Measurements from ENCODE around the gene SBF2. TPM values are rescaled to one million over a fixed set of nuclear protein-coding genes. Genes with fewer than 3 reads are reported as not detected.
A peak's percentile ranks its signal among the peaks of the same experiment; 100 is the strongest.

SBF2 gene
- total and polyA plus RNA-seq, 5 donors, result 10.8 to 32.2 (median 22.3) TPM

- H3K4me3 ChIP-seq (ENCODE audit: low read length), result no peak overlapping the region
- ATAC-seq, result no peak
- intact Hi-C loops (cut with DNase I), result loop anchor here in 1 of 4 donors (2.0 kb wide), 1 partner anchor 33 kb away; no protein-coding TSS in a partner anchor
Measured at GRCh38 chr11:10211470-10211869, 82.5 kb downstream of the SBF2 start.

DNA sequence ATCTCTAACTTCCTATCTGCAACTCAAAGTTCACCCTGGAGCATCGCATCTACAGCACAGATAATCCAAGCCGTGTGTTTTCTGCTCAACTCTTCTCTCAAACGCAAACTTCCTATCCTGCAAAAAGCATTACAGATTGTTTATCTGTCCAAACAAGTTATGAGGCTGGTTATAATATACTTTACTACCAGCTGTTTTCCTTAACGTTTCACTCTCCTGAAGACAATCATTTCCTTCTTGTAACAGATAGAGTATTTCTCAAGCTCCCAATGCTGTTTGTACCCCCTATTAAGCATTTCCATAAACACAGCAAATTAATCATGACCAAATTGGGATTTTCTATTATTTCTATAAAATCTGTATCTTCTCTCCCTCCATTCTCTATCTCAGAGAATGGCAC lies 84.7 kb downstream of the SBF2 start:
- WGBS, result 69% methylated on average over 4 of the region's 4 CpGs
- Histone ChIP-seq H3K9me3 (ENCODE audit: control insufficient read depth, low read length) (no peaks in the 10 kb centered on the region), H3K4me3 (ENCODE audit: low read length) (no peak overlapping the region), H3K4me1 (ENCODE audit: control insufficient read depth, insufficient read depth, low read length) (no peaks in the 10 kb centered on the region), H3K27me3 (ENCODE audit: control insufficient read depth, insufficient read depth) (no peaks in the 10 kb centered on the region), H3K27ac (ENCODE audit: low read length) (no peak overlapping the region)
- no peak for DNase-seq
- intact Hi-C loops (cut with DNase I), result loop anchor here in 2 of 4 donors (5.0 kb wide), 1 partner anchor 98 kb away; the partner anchor contains the start of gene ADM (in 2 of the 2)
- ATAC-seq, result no peak

More at GRCh38 chr11:10211470-10211869, 82.5 kb downstream of the SBF2 start:
- Histone ChIP-seq H3K9me3 (ENCODE audit: control insufficient read depth, low read length) (no peaks in the 10 kb centered on the region), H3K27me3 (ENCODE audit: control insufficient read depth, insufficient read depth) (no peaks in the 10 kb centered on the region), H3K4me1 (ENCODE audit: control insufficient read depth, insufficient read depth, low read length) (no peaks in the 10 kb centered on the region), H3K27ac (ENCODE audit: low read length) (no peak overlapping the region)
- no peak for DNase-seq
- WGBS, result 75% methylated on average over 3 of the region's 3 CpGs

- WGBS, result 18% methylated on average over 4 of the region's 4 CpGs
- H3K9me3 ChIP-seq (ENCODE audit: control insufficient read depth, low read length), result no peaks in the 10 kb centered on the region
- DNase-seq (no peak), ATAC-seq (peak in 1 of 2 donors; percentile 53)
- H3K4me1 ChIP-seq (ENCODE audit: control insufficient read depth, insufficient read depth, low read length), result no peaks in the 10 kb centered on the region
- no peak overlapping the region for H3K27ac ChIP-seq (ENCODE audit: low read length)
- H3K4me3 ChIP-seq (ENCODE audit: low read length), result no peak overlapping the region
- intact Hi-C loops (cut with DNase I), result loop anchor here in 2 of 4 donors (5.0 kb wide), 1 partner anchor 99 kb away; the partner anchor contains the start of gene ADM (in 2 of the 2)
- H3K27me3 ChIP-seq (ENCODE audit: control insufficient read depth, insufficient read depth), result no peaks in the 10 kb centered on the region
Measured at GRCh38 chr11:10208131-10208575, 85.9 kb downstream of the SBF2 start.

DNA sequence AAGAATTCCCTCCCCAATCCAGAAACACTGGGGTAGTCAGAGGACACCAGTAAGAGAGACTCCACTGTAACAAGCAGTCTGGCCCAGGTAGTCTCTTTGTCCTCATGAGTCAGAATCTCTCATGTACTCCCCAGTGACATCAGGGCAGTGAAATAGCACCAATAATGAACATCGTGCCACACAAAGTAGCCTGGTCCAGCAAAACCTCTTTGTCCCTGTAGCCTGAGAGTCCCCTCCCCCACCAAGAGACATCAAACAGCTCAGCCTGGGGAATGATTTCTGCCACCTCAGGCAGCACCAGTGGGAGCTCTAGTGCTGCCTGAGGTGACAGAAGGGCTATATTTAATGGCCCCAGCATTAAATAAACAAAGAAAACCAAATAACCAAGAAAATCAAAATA lies 88.1 kb downstream of the SBF2 start:
- Histone ChIP-seq H3K27ac (ENCODE audit: low read length) (no peak overlapping the region), H3K4me3 (ENCODE audit: low read length) (no peak overlapping the region), H3K27me3 (ENCODE audit: control insufficient read depth, insufficient read depth) (no peaks in the 10 kb centered on the region), H3K9me3 (ENCODE audit: control insufficient read depth, low read length) (no peaks in the 10 kb centered on the region), H3K4me1 (ENCODE audit: control insufficient read depth, insufficient read depth, low read length) (no peaks in the 10 kb centered on the region)
- ATAC-seq, result peak; percentile 33 to 53
- DNase-seq, result no peak
- intact Hi-C loops (cut with DNase I), result loop anchor here in 2 of 4 donors (5.0 kb wide), 1 partner anchor 101 kb away; the partner anchor contains the start of gene ADM (in 2 of the 2)
- WGBS, result 59% methylated on average over 1 of the region's 1 CpG

DNA sequence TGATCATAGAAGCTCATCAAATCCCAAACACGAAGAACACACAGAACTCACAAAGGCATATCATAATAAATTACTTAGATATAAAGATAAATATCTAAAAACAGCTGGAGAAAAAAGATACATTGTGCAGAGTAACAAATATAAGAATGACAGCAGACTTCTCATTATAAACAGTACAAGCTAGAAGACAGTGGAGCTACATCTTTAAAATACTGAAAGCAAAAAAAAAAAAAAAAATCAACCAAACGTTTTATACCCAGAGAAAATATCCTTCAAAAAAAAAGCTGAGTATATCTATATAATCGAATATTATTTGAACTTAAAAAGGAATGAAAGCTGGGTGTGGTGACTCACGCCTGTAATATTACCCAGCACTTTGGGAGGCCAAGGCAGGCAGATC lies 90.0 kb downstream of the SBF2 start:
- no peaks in the 10 kb centered on the region for H3K27me3 ChIP-seq (ENCODE audit: control insufficient read depth, insufficient read depth)
- H3K9me3 ChIP-seq (ENCODE audit: control insufficient read depth, low read length), result no peaks in the 10 kb centered on the region
- WGBS, result 93% methylated on average over 4 of the region's 4 CpGs
- ATAC-seq, result no peak
- H3K4me3 ChIP-seq (ENCODE audit: low read length), result no peak overlapping the region
- no peak for DNase-seq
- intact Hi-C loops (cut with DNase I), result no loop called here
- no peaks in the 10 kb centered on the region for H3K4me1 ChIP-seq (ENCODE audit: control insufficient read depth, insufficient read depth, low read length)
- H3K27ac ChIP-seq (ENCODE audit: low read length), result no peak overlapping the region

- WGBS, result 75% methylated on average over 1 of the region's 1 CpG
- ATAC-seq (no peak), DNase-seq (no peak)
- H3K27me3 ChIP-seq (ENCODE audit: control insufficient read depth, insufficient read depth), result no peaks in the 10 kb centered on the region
- H3K27ac ChIP-seq (ENCODE audit: low read length), result no peak overlapping the region
- H3K4me1 ChIP-seq (ENCODE audit: control insufficient read depth, insufficient read depth, low read length), result no peaks in the 10 kb centered on the region
- intact Hi-C loops (cut with DNase I), result no loop called here
- H3K9me3 ChIP-seq (ENCODE audit: control insufficient read depth, low read length), result no peaks in the 10 kb centered on the region
- H3K4me3 ChIP-seq (ENCODE audit: low read length), result no peak overlapping the region
Measured at GRCh38 chr11:10201343-10201742, 92.7 kb downstream of the SBF2 start.

GRCh38 chr11:10197091-10197490 lies 96.9 kb downstream of the SBF2 start:
- Histone ChIP-seq H3K4me1 (ENCODE audit: control insufficient read depth, insufficient read depth, low read length) (no peaks in the 10 kb centered on the region), H3K27me3 (ENCODE audit: control insufficient read depth, insufficient read depth) (no peaks in the 10 kb centered on the region), H3K27ac (ENCODE audit: low read length) (no peak overlapping the region), H3K9me3 (ENCODE audit: control insufficient read depth, low read length) (no peaks in the 10 kb centered on the region), H3K4me3 (ENCODE audit: low read length) (no peak overlapping the region)
- intact Hi-C loops (cut with DNase I), result no loop called here
- ATAC-seq (no peak), DNase-seq (no peak)
- WGBS, result 97% methylated on average over 2 of the region's 2 CpGs

GRCh38 chr11:10192036-10192435 lies 102.0 kb downstream of the SBF2 start:
- 93% methylated on average over 2 of the region's 2 CpGs for WGBS
- intact Hi-C loops (cut with DNase I), result no loop called here
- no peak overlapping the region for H3K4me3 ChIP-seq (ENCODE audit: low read length)
- DNase-seq (no peak), ATAC-seq (no peak)
- no peaks in the 10 kb centered on the region for H3K9me3 ChIP-seq (ENCODE audit: control insufficient read depth, low read length)
- no peaks in the 10 kb centered on the region for H3K4me1 ChIP-seq (ENCODE audit: control insufficient read depth, insufficient read depth, low read length)
- no peak overlapping the region for H3K27ac ChIP-seq (ENCODE audit: low read length)
- no peaks in the 10 kb centered on the region for H3K27me3 ChIP-seq (ENCODE audit: control insufficient read depth, insufficient read depth)

- DNase-seq, result no peak
- H3K4me1 ChIP-seq (ENCODE audit: control insufficient read depth, insufficient read depth, low read length), result no peaks in the 10 kb centered on the region
Measured at GRCh38 chr11:10181811-10182210, 112.2 kb downstream of the SBF2 start.

GRCh38 chr11:10164621-10165020 lies 129.4 kb downstream of the SBF2 start:
- peaks cover 4% of the 10 kb centered on the region for H3K4me1 ChIP-seq (ENCODE audit: control insufficient read depth, insufficient read depth, low read length)
- no peak overlapping the region for H3K4me3 ChIP-seq (ENCODE audit: low read length)
- no peak overlapping the region for H3K27ac ChIP-seq (ENCODE audit: low read length)
- intact Hi-C loops (cut with DNase I), result no loop called here
- ATAC-seq, result no peak
- DNase-seq, result no peak
- H3K27me3 ChIP-seq (ENCODE audit: control insufficient read depth, insufficient read depth), result no peaks in the 10 kb centered on the region
- H3K9me3 ChIP-seq (ENCODE audit: control insufficient read depth, low read length), result no peaks in the 10 kb centered on the region

More at GRCh38 chr11:10181811-10182210, 112.2 kb downstream of the SBF2 start:
- H3K27ac ChIP-seq (ENCODE audit: low read length), result no peak overlapping the region
- intact Hi-C loops (cut with DNase I), result no loop called here
- ATAC-seq, result no peak
- no peaks in the 10 kb centered on the region for H3K9me3 ChIP-seq (ENCODE audit: control insufficient read depth, low read length)
- WGBS, result 97% methylated on average over 3 of the region's 3 CpGs
- no peak overlapping the region for H3K4me3 ChIP-seq (ENCODE audit: low read length)
- H3K27me3 ChIP-seq (ENCODE audit: control insufficient read depth, insufficient read depth), result no peaks in the 10 kb centered on the region

- Histone ChIP-seq H3K27ac (ENCODE audit: low read length) (no peak overlapping the region), H3K4me1 (ENCODE audit: control insufficient read depth, insufficient read depth, low read length) (peaks cover 4% of the 10 kb centered on the region), H3K27me3 (ENCODE audit: control insufficient read depth, insufficient read depth) (no peaks in the 10 kb centered on the region), H3K9me3 (ENCODE audit: control insufficient read depth, low read length) (no peaks in the 10 kb centered on the region), H3K4me3 (ENCODE audit: low read length) (no peak overlapping the region)
- DNase-seq (no peak), ATAC-seq (no peak)
- WGBS, result 62% methylated on average over 2 of the region's 2 CpGs
- intact Hi-C loops (cut with DNase I), result no loop called here
Measured at GRCh38 chr11:10162222-10162621, 131.8 kb downstream of the SBF2 start.

GRCh38 chr11:10160350-10160749 lies 133.7 kb downstream of the SBF2 start:
- no peak overlapping the region for H3K4me3 ChIP-seq (ENCODE audit: low read length)
- ATAC-seq (no peak), DNase-seq (no peak)
- no peaks in the 10 kb centered on the region for H3K27me3 ChIP-seq (ENCODE audit: control insufficient read depth, insufficient read depth)
- 82% methylated on average over 2 of the region's 2 CpGs for WGBS
- H3K27ac ChIP-seq (ENCODE audit: low read length), result no peak overlapping the region
- intact Hi-C loops (cut with DNase I), result no loop called here
- H3K9me3 ChIP-seq (ENCODE audit: control insufficient read depth, low read length), result no peaks in the 10 kb centered on the region
- peaks cover 4% of the 10 kb centered on the region for H3K4me1 ChIP-seq (ENCODE audit: control insufficient read depth, insufficient read depth, low read length)

Measured in right cardiac atrium (tissue), 5 donors.